H1 (cell line): Measurements from ENCODE around the gene ENTPD2. TPM values are rescaled to one million over a fixed set of nuclear protein-coding genes. Genes with fewer than 3 reads are reported as not detected.

Source experiments
- ASH2L ChIP-seq: fragments of 200-600, 300-600 bp; sonication (generic); IDR thresholded peaks from one replicate; pipeline ENCODE4 v1.7.1; 2017; ENCODE audit warnings: low read length
- BCL11A ChIP-seq, 2 experiments: IDR thresholded peaks; one replicate each; pipeline ENCODE4 v1.6.1; 2011; ENCODE audit warnings: low read depth in 2 of 2, low read length in 2 of 2, mild to moderate bottlenecking in 2 of 2
- CHD2 ChIP-seq: IDR thresholded peaks from 2 replicates; pipeline ENCODE4 v1.6.1; 2012; ENCODE audit warnings: low read length, improper control_type of control experiment
- CREB1 ChIP-seq: IDR thresholded peaks from 2 replicates; pipeline ENCODE4 v1.6.1; 2012; ENCODE audit warnings: inconsistent platforms
- EP300 ChIP-seq, 2 experiments: IDR thresholded peaks; 1 replicate in 1 of 2; 2 replicates in 1 of 2; pipeline ENCODE4 v1.6.1; 2011 to 2012; ENCODE audit warnings: low read depth in 2 of 2, low read length in 2 of 2, mild to moderate bottlenecking in 2 of 2, borderline replicate concordance in 1 of 2, inconsistent platforms in 1 of 2, moderate library complexity in 1 of 2
- POU5F1 ChIP-seq: IDR thresholded peaks from 2 replicates; pipeline ENCODE4 v1.6.1; 2011; ENCODE audit warnings: low read depth, mild to moderate bottlenecking, low read length, moderate library complexity
- RXRA ChIP-seq: IDR thresholded peaks from 2 replicates; pipeline ENCODE4 v1.6.1; 2011; ENCODE audit warnings: low read depth, mild to moderate bottlenecking, low read length, moderate library complexity; ENCODE audit not compliant: insufficient read depth
- SRF ChIP-seq: IDR thresholded peaks from 2 replicates; pipeline ENCODE4 v1.6.1; 2011; ENCODE audit warnings: mild to moderate bottlenecking, low read depth, low read length, moderate library complexity
- TAF1 ChIP-seq: IDR thresholded peaks from 2 replicates; pipeline ENCODE4 v1.6.1; 2011; ENCODE audit warnings: mild to moderate bottlenecking, low read depth, low read length
- TBP ChIP-seq: IDR thresholded peaks from 2 replicates; pipeline ENCODE4 v1.6.1; 2011; ENCODE audit warnings: low read depth, low read length, improper control_type of control experiment
- USF2 ChIP-seq: IDR thresholded peaks from 2 replicates; pipeline ENCODE4 v1.6.1; 2011; ENCODE audit warnings: low read length, improper control_type of control experiment
- polyA plus RNA-seq, 7 experiments: library from polyadenylated mRNA; depleted of rRNA in 3 of 7; stranded (reverse) in 5 of 7; unstranded in 2 of 7; fragments of >200 nt in 5 of 7; fragments of 200-250 nt in 2 of 7; gene quantifications; 1 replicate in 5 of 7; 2 replicates in 1 of 7; 4 replicates in 1 of 7; pipeline versions ENCODE4 v1.2.1 to v1.2.3, GENCODE V29; 2011 to 2013; ENCODE audit warnings: missing spikeins in 2 of 7, mixed read lengths in 2 of 7
- total RNA-seq: library from RNA; stranded (reverse); fragmentation: NEBNext Ultra II Directional; extraction: Animal tissue kit (Norgen Biotek cat#: 25700); gene quantifications from 2 replicates; pipeline ENCODE4 v1.2.1, GENCODE V29; 2021

ENTPD2 gene
- total and polyA plus RNA-seq, 2 of the 8 experiments (the other 6 are each of a cell fraction or from before 2014, with no cell fraction given): 0.65 to 3.8 TPM

GRCh38 chr9:137030538-137031527 is 23.0 kb downstream of the ENTPD2 start (continued):
- TF ChIP-seq TAF1: no peak
- no peak for TF ChIP-seq CHD2
- no peak for TF ChIP-seq EP300 (IDR thresholded peaks at IDR 0.05; ENCODE audit: borderline replicate concordance in 1 of 2, low read depth in 2 of 2, low read length in 2 of 2)
- no peak for TF ChIP-seq POU5F1
- TF ChIP-seq TBP: no peak
- no peak for TF ChIP-seq CREB1
- TF ChIP-seq USF2: no peak
- TF ChIP-seq SRF: no peak
- no peak for TF ChIP-seq RXRA
- no peak for TF ChIP-seq BCL11A (IDR thresholded peaks at IDR 0.05; ENCODE audit: low read depth in 2 of 2, low read length in 2 of 2)
- TF ChIP-seq ASH2L: no peak
